CD8-positive, alpha-beta memory T cell (primary cell): ENCODE results near the gene ANKRD33B. TPM values are rescaled to one million over a fixed set of nuclear protein-coding genes. Genes with fewer than 3 reads are reported as not detected.
"Not testable (repeated sequence)": the region's sequence is repeated elsewhere in the genome, so short reads cannot be mapped to it uniquely, and the experiment has no call there.

Source experiments
- CTCF ChIA-PET: fragments of 350-600 bp; sonication (Branson Sonifier 250); formaldehyde crosslinking; loops from one replicate; lab custom pipeline; 2021; ENCODE audit warnings: antibody characterized with exemption; lab: Charles Lee
- POLR2A ChIA-PET: fragments of 350-600 bp; sonication (Branson Sonifier 250); formaldehyde crosslinking; loops from one replicate; lab custom pipeline; 2021; ENCODE audit warnings: antibody characterized with exemption; lab: Charles Lee
- DNase-seq, 5 donors: peaks; one replicate each; pipeline versions ENCODE4 v3.0.0 to v3.0.0-alpha.2; 2020 to 2022; ENCODE audit warnings: mixed read lengths in 1 of 5
- H3K27ac ChIP-seq: one replicate; pipeline ENCODE4 v1.7.0; 2013; ENCODE audit warnings: low read depth, mild to moderate bottlenecking, low read length, moderate library complexity
- H3K27me3 ChIP-seq: 2 replicates; pipeline ENCODE4 v1.7.0; 2013; ENCODE audit warnings: low read length, mild to moderate bottlenecking; ENCODE audit not compliant: insufficient read depth, poor library complexity, severe bottlenecking
- H3K36me3 ChIP-seq: 2 replicates; pipeline ENCODE4 v1.7.0; 2013; ENCODE audit warnings: mild to moderate bottlenecking, low read length, moderate library complexity; ENCODE audit not compliant: insufficient read depth
- H3K4me1 ChIP-seq: 2 replicates; pipeline ENCODE4 v1.7.0; 2013; ENCODE audit warnings: mild to moderate bottlenecking, low read length, moderate library complexity; ENCODE audit not compliant: insufficient read depth
- H3K4me3 ChIP-seq: 2 replicates; pipeline ENCODE4 v1.7.0; 2013; ENCODE audit warnings: mild to moderate bottlenecking, low read length
- H3K9me3 ChIP-seq: 2 replicates; pipeline ENCODE4 v1.7.0; 2013; ENCODE audit warnings: mild to moderate bottlenecking, low read length
- H3K27ac Mint-ChIP-seq, 8 donors: one replicate each; pipeline ENCODE4 v1.8.0; 2020 to 2021; ENCODE audit warnings: mixed read lengths in 8 of 8, mild to moderate bottlenecking in 6 of 8, inconsistent platforms in 3 of 8, moderate library complexity in 3 of 8
- H3K27me3 Mint-ChIP-seq, 2 donors: one replicate each; pipeline ENCODE4 v1.8.0; 2020 to 2021; ENCODE audit warnings: mixed read lengths in 2 of 2, mild to moderate bottlenecking in 1 of 2, moderate library complexity in 1 of 2
- H3K36me3 Mint-ChIP-seq, 3 donors: one replicate each; pipeline ENCODE4 v1.8.0; 2020 to 2021; ENCODE audit warnings: mixed read lengths in 3 of 3, inconsistent platforms in 1 of 3, mild to moderate bottlenecking in 1 of 3
- H3K4me1 Mint-ChIP-seq, 3 donors: one replicate each; pipeline ENCODE4 v1.8.0; 2020 to 2021; ENCODE audit warnings: mixed read lengths in 3 of 3, inconsistent platforms in 1 of 3, mild to moderate bottlenecking in 1 of 3
- H3K4me3 Mint-ChIP-seq, 7 donors: one replicate each; pipeline ENCODE4 v1.8.0; 2020 to 2021; ENCODE audit warnings: mixed read lengths in 7 of 7, mild to moderate bottlenecking in 6 of 7, moderate library complexity in 4 of 7, inconsistent platforms in 2 of 7
- H3K9me3 Mint-ChIP-seq, 5 donors: one replicate each; pipeline ENCODE4 v1.8.0; 2020 to 2022; ENCODE audit warnings: mixed read lengths in 5 of 5, mild to moderate bottlenecking in 3 of 5, moderate library complexity in 2 of 5, inconsistent platforms in 1 of 5
- polyA plus RNA-seq: library from polyadenylated mRNA; unstranded; fragments of 300-500 nt; fragmentation: Illumina TruSeq; gene quantifications from one replicate; pipeline ENCODE4 v1.2.3, GENCODE V29; 2021
- total RNA-seq, 2 experiments: library from RNA; stranded (reverse); gene quantifications; one replicate each; pipeline ENCODE4 v1.2.3, GENCODE V29; 2021

Gene ANKRD33B
- total and polyA plus RNA-seq, 3 experiments from 2014 or later = 0.06 to 32.7 (median 29.6) TPM

DNA sequence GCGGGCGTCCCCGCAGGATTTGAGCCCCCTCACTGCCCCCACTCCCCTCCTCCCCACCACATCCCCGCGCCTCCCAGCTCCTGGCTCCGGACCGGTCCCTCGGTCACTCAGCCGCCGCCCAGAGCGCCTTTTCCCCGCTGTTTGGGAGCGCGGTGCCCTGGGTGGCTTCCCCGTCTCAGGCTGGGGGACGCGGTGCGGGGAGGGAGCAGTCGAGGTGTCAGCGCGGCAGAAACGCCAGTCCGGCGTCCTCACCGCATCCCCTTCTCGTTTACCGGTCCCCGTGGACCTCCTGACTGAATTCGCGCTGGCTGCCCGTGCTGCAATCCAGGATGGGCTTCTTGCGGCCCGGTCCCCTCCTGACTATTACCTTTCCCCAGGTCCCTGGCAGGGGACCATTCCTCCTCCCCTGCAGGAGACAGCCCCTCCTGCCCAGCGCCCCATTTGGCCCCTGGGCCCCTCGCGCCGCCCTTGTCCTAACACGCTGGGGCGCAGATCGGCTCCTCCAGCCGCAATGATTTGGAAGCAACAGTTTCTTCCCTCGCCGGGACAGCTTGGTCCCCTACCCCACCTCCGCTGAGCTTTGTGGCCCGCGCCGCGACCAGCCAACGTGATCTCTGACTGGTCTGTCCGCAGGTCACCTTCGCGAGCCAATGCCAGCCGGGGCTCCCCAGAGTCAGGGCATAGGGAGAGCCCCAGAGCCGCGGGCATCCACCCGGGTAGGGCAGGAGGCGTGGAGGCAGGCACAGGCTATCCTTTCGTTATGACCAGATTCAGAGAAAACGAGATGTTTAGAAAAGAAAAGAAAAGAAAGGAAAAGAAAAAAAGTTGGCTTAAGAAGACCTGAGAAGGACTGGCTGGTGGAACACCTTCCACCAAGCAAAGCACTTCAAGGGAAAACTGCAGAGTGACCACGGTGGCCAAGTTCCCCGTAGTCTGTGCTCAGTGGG is 1.2 kb downstream of the ANKRD33B start:
- ChIA-PET CTCF (no interaction called here), POLR2A (no interaction called here)
- H3K36me3 ChIP-seq = no peaks in the 10 kb centered on the region
- no peak overlapping the region for H3K27ac ChIP-seq
- Mint-ChIP-seq H3K36me3 (no peaks in the 10 kb centered on the region), H3K9me3 (no peaks in the 10 kb centered on the region), H3K27ac (peak overlapping the region in 2 of 8 donors; percentile 17 to 55), H3K27me3 (no peaks in the 10 kb centered on the region), H3K4me1 (peaks cover 15 to 22% (median 18%) of the 10 kb centered on the region in 3 donors), H3K4me3 (peak overlapping the region; percentile 81 to 93 (median 88))
- peak in 2 of 5 donors; percentile 6 to 7 for DNase-seq
- H3K4me3 ChIP-seq = peak overlapping the region; percentile 50
- H3K4me1 ChIP-seq = peaks cover 10% of the 10 kb centered on the region
- H3K27me3 ChIP-seq = no peaks in the 10 kb centered on the region
- H3K9me3 ChIP-seq = no peaks in the 10 kb centered on the region

DNA sequence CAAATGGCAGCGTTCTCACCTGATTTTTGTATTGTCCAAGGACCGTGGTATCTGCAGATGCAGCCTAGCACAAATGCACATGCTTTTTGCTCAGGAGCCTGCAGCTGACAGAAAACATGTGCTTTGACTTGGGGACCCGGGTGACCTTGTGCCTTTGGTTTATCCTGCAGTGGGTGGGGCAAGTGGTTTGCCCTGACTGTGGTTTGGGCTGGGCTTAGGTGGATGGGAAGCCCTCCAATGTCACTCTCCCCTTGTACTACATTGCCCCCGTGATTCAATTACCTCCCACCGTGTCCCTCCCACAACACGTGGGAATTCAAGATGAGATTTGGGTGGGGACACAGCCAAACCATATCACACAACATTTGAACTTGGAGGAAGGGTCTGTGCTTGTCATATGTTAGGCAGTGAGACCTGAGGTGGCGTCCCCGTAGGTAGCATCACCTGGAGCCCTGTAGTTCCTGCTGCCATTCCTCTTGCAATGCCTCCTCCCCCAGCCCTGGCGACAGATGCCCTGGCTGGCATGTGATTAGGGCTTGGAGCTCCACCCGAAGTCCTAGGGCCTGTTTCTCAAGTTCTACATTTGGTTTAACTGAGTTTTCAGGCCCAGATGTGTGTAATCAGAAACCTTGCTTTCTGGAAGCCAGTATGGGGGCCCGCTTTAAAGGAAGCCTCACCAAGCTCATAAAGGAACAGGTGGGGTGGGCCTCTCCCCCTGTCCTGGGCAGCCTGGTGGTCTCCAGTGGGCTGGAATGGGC is 2.1 kb downstream of the ANKRD33B start:
- H3K36me3 ChIP-seq = no peaks in the 10 kb centered on the region
- H3K4me3 ChIP-seq = no peak overlapping the region
- Mint-ChIP-seq H3K9me3 (no peaks in the 10 kb centered on the region), H3K27me3 (no peaks in the 10 kb centered on the region), H3K4me3 (peak overlapping the region; percentile 81 to 93 (median 88)), H3K27ac (peak overlapping the region in 5 of 8 donors; percentile 38 to 80 (median 50)), H3K36me3 (no peaks in the 10 kb centered on the region), H3K4me1 (peaks cover 15 to 22% (median 18%) of the 10 kb centered on the region in 3 donors)
- no peaks in the 10 kb centered on the region for H3K9me3 ChIP-seq
- H3K4me1 ChIP-seq = peaks cover 10% of the 10 kb centered on the region
- no peaks in the 10 kb centered on the region for H3K27me3 ChIP-seq
- no peak for DNase-seq
- CTCF ChIA-PET = interaction anchor here (0.9 kb wide), 1 partner anchor 112 kb away, joined by 3 read pairs; no protein-coding TSS in a partner anchor
- POLR2A ChIA-PET = no interaction called here
- no peak overlapping the region for H3K27ac ChIP-seq

DNA sequence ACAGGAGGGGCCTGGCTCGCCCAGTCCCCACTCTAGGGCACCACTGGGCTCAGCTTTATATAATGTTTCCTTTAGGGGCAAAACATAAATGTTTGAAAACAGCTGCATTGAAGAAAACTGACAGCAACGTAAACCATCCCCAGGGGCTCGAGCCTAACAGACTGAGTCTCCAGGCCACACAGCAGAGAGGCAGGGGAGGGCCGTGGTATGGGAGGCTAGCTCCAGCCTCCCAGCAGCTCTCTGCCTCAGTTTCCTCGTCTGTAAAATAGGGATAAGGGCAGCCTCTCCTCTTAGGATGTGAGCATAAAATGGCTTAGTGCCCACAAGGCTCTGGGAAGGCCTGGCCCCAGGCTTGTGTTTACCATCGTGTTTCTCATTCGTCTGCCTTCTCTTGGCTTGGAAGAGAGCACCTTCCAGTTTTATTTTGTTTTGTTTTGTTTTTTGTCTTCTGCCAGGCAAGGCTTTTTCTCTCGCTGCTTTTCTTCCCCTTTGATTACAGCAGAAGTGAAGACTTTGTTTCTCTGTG is 2.7 kb downstream of the ANKRD33B start:
- Mint-ChIP-seq H3K9me3 (no peaks in the 10 kb centered on the region), H3K27me3 (no peaks in the 10 kb centered on the region), H3K36me3 (no peaks in the 10 kb centered on the region), H3K4me3 (peak overlapping the region in 3 of 7 donors; percentile 29 to 91 (median 39)), H3K27ac (peak overlapping the region in 4 of 8 donors; percentile 17 to 77 (median 62)), H3K4me1 (peaks cover 15 to 22% (median 18%) of the 10 kb centered on the region in 3 donors)
- peaks cover 10% of the 10 kb centered on the region for H3K4me1 ChIP-seq
- no peaks in the 10 kb centered on the region for H3K27me3 ChIP-seq
- no peaks in the 10 kb centered on the region for H3K36me3 ChIP-seq
- H3K4me3 ChIP-seq = no peak overlapping the region
- DNase-seq = no peak
- H3K9me3 ChIP-seq = no peaks in the 10 kb centered on the region
- ChIA-PET CTCF (interaction anchor here (0.9 kb wide), 1 partner anchor 112 kb away, joined by 3 read pairs; no protein-coding TSS in a partner anchor), POLR2A (no interaction called here)
- H3K27ac ChIP-seq = no peak overlapping the region

DNA sequence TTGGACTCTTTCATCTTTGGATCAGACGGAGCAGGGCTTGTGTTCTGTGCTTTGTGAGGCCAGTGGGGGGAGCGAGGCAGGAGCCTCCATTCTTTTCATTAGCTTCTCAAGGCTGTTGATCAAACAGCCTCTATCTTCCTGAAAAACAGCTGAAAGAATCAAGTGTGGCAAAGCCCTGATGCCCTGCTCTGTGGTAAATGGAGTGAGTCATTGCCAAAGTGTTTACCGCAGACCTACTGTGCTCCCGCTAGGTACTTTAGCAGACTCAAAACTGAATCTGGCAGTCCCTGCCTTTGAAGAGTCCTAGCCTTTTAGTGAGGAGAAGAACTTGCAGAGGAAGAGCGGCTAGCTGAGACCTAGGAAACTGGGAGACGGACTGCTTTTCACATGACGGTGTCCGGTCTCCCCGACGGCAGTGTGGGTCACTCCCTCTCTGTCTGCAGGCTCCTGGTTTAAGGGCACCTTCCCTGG is 3.3 kb downstream of the ANKRD33B start:
- peaks cover 10% of the 10 kb centered on the region for H3K4me1 ChIP-seq
- H3K4me3 ChIP-seq = no peak overlapping the region
- no peaks in the 10 kb centered on the region for H3K9me3 Mint-ChIP-seq
- CTCF ChIA-PET = no interaction called here
- H3K27me3 Mint-ChIP-seq = no peaks in the 10 kb centered on the region
- peak overlapping the region in 4 of 8 donors; percentile 17 to 77 (median 62) for H3K27ac Mint-ChIP-seq
- H3K9me3 ChIP-seq = no peaks in the 10 kb centered on the region
- H3K36me3 ChIP-seq = no peaks in the 10 kb centered on the region
- no peaks in the 10 kb centered on the region for H3K36me3 Mint-ChIP-seq
- H3K27me3 ChIP-seq = no peaks in the 10 kb centered on the region
- H3K27ac ChIP-seq = no peak overlapping the region
- H3K4me1 Mint-ChIP-seq = peaks cover 13 to 22% (median 18%) of the 10 kb centered on the region in 3 donors
- DNase-seq = no peak
- POLR2A ChIA-PET = no interaction called here
- peak overlapping the region in 4 of 7 donors; percentile 8 to 91 (median 34) for H3K4me3 Mint-ChIP-seq

DNA sequence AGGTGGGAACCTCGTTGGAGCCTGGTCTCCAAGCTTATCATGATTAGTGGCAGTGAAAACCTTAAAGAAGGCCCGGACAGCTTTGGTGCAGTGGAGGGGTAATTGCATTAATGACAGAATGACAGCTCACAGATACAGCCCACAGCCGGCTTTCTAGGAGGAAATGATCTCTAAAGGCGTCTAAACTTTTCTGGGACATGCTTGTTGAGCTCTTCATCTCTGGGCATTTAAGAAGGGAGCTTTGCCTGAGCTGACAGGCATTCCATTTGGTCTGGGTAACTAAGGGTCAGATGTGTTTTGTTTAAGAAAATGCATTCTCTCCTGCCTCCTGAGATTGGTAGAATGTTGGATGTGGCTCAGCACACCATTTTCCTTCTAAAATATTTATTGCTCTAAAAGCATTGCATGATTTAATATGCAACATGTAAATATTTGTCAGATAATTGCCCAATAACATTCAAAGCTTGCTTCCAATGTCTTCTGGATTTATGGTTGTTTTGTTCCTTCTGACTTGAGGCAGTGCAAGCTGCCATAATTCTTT is 4.0 kb downstream of the ANKRD33B start:
- no peaks in the 10 kb centered on the region for H3K9me3 Mint-ChIP-seq
- H3K4me1 ChIP-seq = peaks cover 10% of the 10 kb centered on the region
- H3K4me3 Mint-ChIP-seq = peak overlapping the region in 1 of 7 donors; percentile 91
- no peak overlapping the region for H3K4me3 ChIP-seq
- H3K9me3 ChIP-seq = no peaks in the 10 kb centered on the region
- peaks cover 13 to 22% (median 18%) of the 10 kb centered on the region in 3 donors for H3K4me1 Mint-ChIP-seq
- no peaks in the 10 kb centered on the region for H3K27me3 ChIP-seq
- CTCF ChIA-PET = no interaction called here
- no peaks in the 10 kb centered on the region for H3K36me3 Mint-ChIP-seq
- POLR2A ChIA-PET = no interaction called here
- H3K36me3 ChIP-seq = no peaks in the 10 kb centered on the region
- no peaks in the 10 kb centered on the region for H3K27me3 Mint-ChIP-seq
- DNase-seq = no peak
- no peak overlapping the region for H3K27ac Mint-ChIP-seq
- no peak overlapping the region for H3K27ac ChIP-seq

DNA sequence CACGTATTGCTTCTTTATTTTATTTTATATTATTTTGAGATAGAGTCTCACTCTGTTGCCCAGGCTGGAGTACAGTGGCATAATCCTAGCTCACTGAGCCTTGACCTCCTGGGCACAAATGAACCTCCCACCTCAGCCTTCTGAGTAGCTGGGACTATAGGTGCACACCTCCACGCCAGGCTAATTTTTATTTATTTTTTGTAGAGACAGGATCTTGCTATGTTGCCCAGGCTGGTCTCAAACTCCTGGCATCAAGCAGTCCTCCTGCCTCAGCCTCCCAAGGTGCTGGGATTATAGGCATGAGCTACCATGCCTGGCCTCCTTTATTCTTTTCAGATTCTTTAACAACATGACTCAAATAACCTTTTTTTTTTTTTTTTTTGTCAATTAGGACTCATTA is 6.7 kb downstream of the ANKRD33B start:
- H3K4me3 Mint-ChIP-seq, H3K9me3 Mint-ChIP-seq, H3K27ac ChIP-seq, H3K27me3 ChIP-seq, H3K36me3 Mint-ChIP-seq, POLR2A ChIA-PET, H3K27ac Mint-ChIP-seq, DNase-seq, H3K9me3 ChIP-seq, H3K36me3 ChIP-seq, H3K4me1 ChIP-seq, H3K27me3 Mint-ChIP-seq, H3K4me3 ChIP-seq: not testable (repeated sequence)
- peaks cover 8 to 16% (median 11%) of the 10 kb centered on the region in 3 donors for H3K4me1 Mint-ChIP-seq
- CTCF ChIA-PET = interaction anchor here (1.3 kb wide), 1 partner anchor 57 kb away, joined by 3 read pairs; no protein-coding TSS in a partner anchor

DNA sequence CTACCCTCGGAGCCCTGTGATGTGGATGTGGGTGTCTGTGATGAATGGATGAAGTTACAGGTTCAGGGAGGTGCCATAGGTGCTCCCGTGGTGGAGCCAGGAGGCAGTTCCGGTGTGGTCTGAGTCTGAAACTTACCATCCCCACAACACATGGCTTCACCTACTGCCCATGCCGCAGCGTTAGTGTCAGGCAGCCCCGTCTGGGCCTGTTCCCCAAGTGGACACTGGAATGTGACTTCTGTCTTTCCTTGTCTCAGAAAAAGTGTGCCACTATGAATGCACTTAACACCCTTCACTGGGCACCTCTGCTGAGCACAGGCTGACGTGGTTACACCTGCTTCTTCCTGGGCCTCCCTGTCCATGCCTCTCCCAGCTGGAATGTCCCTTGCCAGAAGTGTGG is 8.6 kb downstream of the ANKRD33B start:
- Histone ChIP-seq H3K27me3 (no peaks in the 10 kb centered on the region), H3K4me1 (no peaks in the 10 kb centered on the region), H3K4me3 (no peak overlapping the region), H3K9me3 (no peaks in the 10 kb centered on the region), H3K27ac (no peak overlapping the region), H3K36me3 (no peaks in the 10 kb centered on the region)
- POLR2A ChIA-PET = no interaction called here
- no peaks in the 10 kb centered on the region for H3K36me3 Mint-ChIP-seq
- DNase-seq = no peak
- peaks cover 0 to 2% (median 0%) of the 10 kb centered on the region in 3 donors for H3K4me1 Mint-ChIP-seq
- no peak overlapping the region for H3K4me3 Mint-ChIP-seq
- H3K9me3 Mint-ChIP-seq = no peaks in the 10 kb centered on the region
- CTCF ChIA-PET = no interaction called here
- peak overlapping the region in 1 of 8 donors; percentile 65 for H3K27ac Mint-ChIP-seq
- H3K27me3 Mint-ChIP-seq = no peaks in the 10 kb centered on the region
